ENCODE results near the gene PTK7. TPM values are rescaled to one million over a fixed set of nuclear protein-coding genes. Genes with fewer than 3 reads are reported as not detected.

PTK7 gene
- total RNA-seq, 1 experiment from 2014 or later: 105 TPM

DNA sequence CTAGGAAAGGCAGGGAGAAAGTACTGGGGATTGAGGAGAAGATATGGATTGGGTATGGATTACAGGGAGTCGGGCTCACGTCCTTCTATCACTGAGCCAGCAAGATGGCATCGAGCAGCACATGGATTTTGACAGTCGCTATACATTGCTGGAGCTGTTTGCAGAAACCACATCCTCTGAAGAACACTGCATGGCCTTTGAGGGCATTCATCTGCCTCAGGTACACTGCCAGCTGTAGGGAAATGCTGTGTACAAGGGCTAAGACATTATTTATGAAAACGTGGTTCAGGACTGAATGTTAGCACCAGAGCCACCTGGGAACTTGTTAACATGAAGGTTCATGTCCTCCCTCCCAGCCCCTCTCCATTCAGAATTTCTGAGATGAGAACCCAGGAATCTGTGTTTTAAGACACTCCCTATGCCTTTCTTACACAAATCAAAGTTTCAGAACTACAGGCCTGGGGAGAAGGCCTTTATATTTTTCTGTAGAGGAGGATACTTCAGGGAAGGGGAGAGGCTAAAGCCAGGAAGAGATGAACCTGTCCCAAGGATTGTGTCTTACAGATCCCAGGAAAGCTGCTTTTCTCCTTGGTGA lies 109.4 kb downstream of the PTK7 start:
- no peak overlapping the region for H3K9ac ChIP-seq (ENCODE audit: low read length)
- POLR2A ChIA-PET: no interaction called here
- no peak overlapping the region for H3K4me3 ChIP-seq (replicated peaks in 1 of 2; ENCODE audit: low read depth in 1 of 2, low read length in 2 of 2)
- TF ChIP-seq EGR1 (IDR thresholded peaks at IDR 0.05; ENCODE audit: low read depth) (no peak), EZH2 (IDR thresholded peaks at IDR 0.05) (no peak), JUND (IDR thresholded peaks at IDR 0.05) (no peak), ELF1 (IDR thresholded peaks at IDR 0.05; ENCODE audit: borderline replicate concordance, low read depth) (no peak), ZFX (IDR thresholded peaks at IDR 0.05) (no peak), CBX3 (IDR thresholded peaks at IDR 0.05; ENCODE audit: low read depth) (no peak), ZNF274 (IDR thresholded peaks at IDR 0.05; ENCODE audit: low read depth, low read length) (no peak), SRF (IDR thresholded peaks at IDR 0.05; ENCODE audit: low read depth) (no peak)
- TF ChIP-seq, protein P1, sequence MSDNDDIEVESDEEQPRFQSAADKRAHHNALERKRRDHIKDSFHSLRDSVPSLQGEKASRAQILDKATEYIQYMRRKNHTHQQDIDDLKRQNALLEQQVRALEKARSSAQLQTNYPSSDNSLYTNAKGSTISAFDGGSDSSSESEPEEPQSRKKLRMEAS (IDR thresholded peaks at IDR 0.05): no peak
- TF ChIP-seq, protein P2, sequence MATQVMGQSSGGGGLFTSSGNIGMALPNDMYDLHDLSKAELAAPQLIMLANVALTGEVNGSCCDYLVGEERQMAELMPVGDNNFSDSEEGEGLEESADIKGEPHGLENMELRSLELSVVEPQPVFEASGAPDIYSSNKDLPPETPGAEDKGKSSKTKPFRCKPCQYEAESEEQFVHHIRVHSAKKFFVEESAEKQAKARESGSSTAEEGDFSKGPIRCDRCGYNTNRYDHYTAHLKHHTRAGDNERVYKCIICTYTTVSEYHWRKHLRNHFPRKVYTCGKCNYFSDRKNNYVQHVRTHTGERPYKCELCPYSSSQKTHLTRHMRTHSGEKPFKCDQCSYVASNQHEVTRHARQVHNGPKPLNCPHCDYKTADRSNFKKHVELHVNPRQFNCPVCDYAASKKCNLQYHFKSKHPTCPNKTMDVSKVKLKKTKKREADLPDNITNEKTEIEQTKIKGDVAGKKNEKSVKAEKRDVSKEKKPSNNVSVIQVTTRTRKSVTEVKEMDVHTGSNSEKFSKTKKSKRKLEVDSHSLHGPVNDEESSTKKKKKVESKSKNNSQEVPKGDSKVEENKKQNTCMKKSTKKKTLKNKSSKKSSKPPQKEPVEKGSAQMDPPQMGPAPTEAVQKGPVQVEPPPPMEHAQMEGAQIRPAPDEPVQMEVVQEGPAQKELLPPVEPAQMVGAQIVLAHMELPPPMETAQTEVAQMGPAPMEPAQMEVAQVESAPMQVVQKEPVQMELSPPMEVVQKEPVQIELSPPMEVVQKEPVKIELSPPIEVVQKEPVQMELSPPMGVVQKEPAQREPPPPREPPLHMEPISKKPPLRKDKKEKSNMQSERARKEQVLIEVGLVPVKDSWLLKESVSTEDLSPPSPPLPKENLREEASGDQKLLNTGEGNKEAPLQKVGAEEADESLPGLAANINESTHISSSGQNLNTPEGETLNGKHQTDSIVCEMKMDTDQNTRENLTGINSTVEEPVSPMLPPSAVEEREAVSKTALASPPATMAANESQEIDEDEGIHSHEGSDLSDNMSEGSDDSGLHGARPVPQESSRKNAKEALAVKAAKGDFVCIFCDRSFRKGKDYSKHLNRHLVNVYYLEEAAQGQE (IDR thresholded peaks at IDR 0.05; ENCODE audit: low read depth): no peak
- no peaks in the 10 kb centered on the region for H4K20me1 ChIP-seq (ENCODE audit: insufficient read depth)
- no peaks in the 10 kb centered on the region for H3K9me2 ChIP-seq (ENCODE audit: insufficient read depth)
- RAD21 ChIA-PET (ENCODE audit: low non-redundant PET in 1 of 2, low total read pairs in 2 of 2, uncharacterized antibody in 2 of 2, unreplicated experiment in 2 of 2): no interaction called here
- intact Hi-C loops (cut with micrococcal nuclease): no loop called here
- no TSS peak for BruUV-seq (replicated peaks)
- DNase-seq (ENCODE audit: low read depth, low spot score) (no peak), ATAC-seq (no peak)
- H3K27ac ChIP-seq (ENCODE audit: low read depth, low read length): no peak overlapping the region
- CTCF ChIA-PET: no interaction called here
- no peaks in the 10 kb centered on the region for H3K27me3 ChIP-seq (ENCODE audit: insufficient read depth, low read length)
- H3K4me2 ChIP-seq (ENCODE audit: low read length): no peak overlapping the region
- H2AFZ ChIP-seq (ENCODE audit: low read depth, low read length, poor library complexity, severe bottlenecking): no peak overlapping the region
- H3K79me2 ChIP-seq (ENCODE audit: insufficient read depth, low read length): peaks cover 6% of the 10 kb centered on the region
- H3K4me1 ChIP-seq (ENCODE audit: control insufficient read depth in 1 of 2, insufficient read depth in 2 of 2, low read length in 2 of 2): peaks cover 2 to 24% of the 10 kb centered on the region in 2 experiments; a peak in 3 of 4 replicates
- no peaks in the 10 kb centered on the region for H3K9me3 ChIP-seq (ENCODE audit: control insufficient read depth in 1 of 2, insufficient read depth in 1 of 2, low read depth in 1 of 2, low read length in 2 of 2)
- H3K36me3 ChIP-seq (ENCODE audit: control insufficient read depth in 1 of 2, insufficient read depth in 2 of 2, low read length in 2 of 2): peaks cover 0 to 7% of the 10 kb centered on the region in 2 experiments; a peak in 2 of 4 replicates
